Heart right ventricle (tissue), 16 donors: Measurements from ENCODE around the gene IGSF3. TPM values are rescaled to one million over a fixed set of nuclear protein-coding genes. Genes with fewer than 3 reads are reported as not detected.

Experiments used
- ATAC-seq, 8 donors: fragments of 200-7000 bp; cut with Tn5 transposase; one replicate each; pipeline ENCODE4 v1.9.1; 2020; ENCODE audit warnings: mild to moderate bottlenecking in 8 of 8, moderate library complexity in 8 of 8, moderate number of reproducible peaks in 1 of 8
- DNase-seq, 2 donors: peaks; one replicate each; pipeline ENCODE4 v3.0.0-alpha.2; 2020
- H3K27ac ChIP-seq, 10 donors: fragments of 200-600 bp; sonication (generic) in 2 of 10; one replicate each; pipeline versions ENCODE4 v1.5.0 to v1.8.0; 2020 to 2022; ENCODE audit warnings: mild to moderate bottlenecking in 3 of 10
- H3K27me3 ChIP-seq, 7 donors: fragments of 200-600 bp; one replicate each; pipeline ENCODE4 v1.8.0; 2021 to 2022; ENCODE audit warnings: mild to moderate bottlenecking in 2 of 7
- H3K36me3 ChIP-seq, 9 donors: fragments of 200-600 bp; sonication (generic) in 1 of 9; one replicate each; pipeline versions ENCODE4 v1.5.0 to v1.8.0; 2020 to 2022; ENCODE audit warnings: mild to moderate bottlenecking in 2 of 9
- H3K4me1 ChIP-seq, 9 donors: fragments of 200-600 bp; sonication (generic) in 1 of 9; one replicate each; pipeline versions ENCODE4 v1.5.0 to v1.8.0; 2020 to 2022; ENCODE audit warnings: mild to moderate bottlenecking in 4 of 9
- H3K4me3 ChIP-seq, 10 donors: fragments of 200-600 bp; sonication (generic) in 2 of 10; one replicate each; pipeline versions ENCODE4 v1.5.0 to v1.8.0; 2020 to 2022; ENCODE audit warnings: mild to moderate bottlenecking in 7 of 10, moderate library complexity in 2 of 10
- H3K9me3 ChIP-seq, 11 donors: fragments of 200-600 bp in 10 of 11; sonication (generic) in 2 of 11; one replicate each; pipeline versions ENCODE4 v1.5.0 to v1.8.0; 2013 to 2022; ENCODE audit warnings: mild to moderate bottlenecking in 2 of 11, control low read depth in 1 of 11, moderate library complexity in 1 of 11
- CTCF ChIP-seq, 9 donors: fragments of 200-600 bp; sonication (generic) in 2 of 9; IDR thresholded peaks; one replicate each; pipeline versions ENCODE4 v1.5.0 to v1.8.0; 2021 to 2022; ENCODE audit warnings: antibody characterized with exemption in 9 of 9, mild to moderate bottlenecking in 5 of 9, moderate library complexity in 1 of 9
- WGBS, 2 donors: extraction: QIAGEN DNeasy Blood & Tissue Kit; methylation state at CpG; one replicate each; pipeline ENCODE4 v1.1.7; 2013; ENCODE audit warnings: inconsistent platforms in 1 of 2; 5-methylcytosine and 5-hydroxymethylcytosine counted together
- intact Hi-C, 10 donors: fragments of 100-400 bp; cut with DNase I; formaldehyde crosslinking; loops; one replicate each; pipeline versions ENCODE4 v1.11.1 to v1.14.2; 2022
- microRNA-seq, 2 donors: library from miRNA; unstranded; fragments of <30 nt; microRNA quantifications; one replicate each; pipeline ENCODE4 v1.2.0, GENCODE V29; 2021
- polyA plus RNA-seq, 2 donors: library from polyadenylated mRNA; stranded (reverse); fragments of 200-250 nt; gene quantifications; one replicate each; pipeline ENCODE4 v1.2.3, GENCODE V29; 2013
- total RNA-seq, 10 donors: library from RNA; stranded (reverse); fragmentation: NEBNext Ultra II Directional in 3 of 10; extraction: Animal tissue kit (Norgen Biotek cat#: 25700) in 3 of 10; gene quantifications; one replicate each; pipeline versions ENCODE4 v1.2.1 to v1.2.4, GENCODE V29; 2021 to 2023
- donor health status: Arrhythmogenic right ventricular cardiomyopathy.
- donor health status: ischemic (EF 13 %, LVEDD 7.1; RV severe dilation, severe dysfunction).
- donor health status: healthy with polysubstance abuse.
- donor health status: DM: no; HTN: yes; CAD: no.
- donor health status: DM: no; HTN: no; CAD: no.
- donor health status: ischemic (EF 25% LVEDD 6.9; RV normal size, moderate dysfunction).
- donor health status: ischemic (EF 25% LVEDD 5.7; RV mildly dilated, moderate dysfunction).
- donor health status: healthy.
- donor health status: DM: yes; HTN: yes; CAD: no.
- donor health status: Ischemic cardiomyopathy.
- donor health status: ischemic (EF 35%, LVEDD 5.7; RV mildly dilated, moderate dysfunction).
- donor health status: nonischemic (EF 11% LVEDD 7.7; RV severe dilation, severe dysfunction).
- donor health status: DM: yes; HTN: yes; CAD: no.
- donor health status: PGD.
- donor health status: ischemic (EF 29% LVEDD 5.4; RV normal size, mild dysfunction).
- donor health status: nonischemic (EF 23%, LVEDD 6.1; RV moderate dilation, normal function).

IGSF3 gene
- total and polyA plus RNA-seq, 12 donors, result 4.0 to 21.2 (median 12.8) TPM

- DNase-seq (no peak), ATAC-seq (no peak)
- no peaks in the 10 kb centered on the region for H3K27me3 ChIP-seq
- no peaks in the 10 kb centered on the region for H3K9me3 ChIP-seq
- H3K36me3 ChIP-seq, result peaks cover 0 to 49% (median 7%) of the 10 kb centered on the region in 9 donors
- intact Hi-C loops, result no loop called here
- no peak for TF ChIP-seq CTCF (IDR thresholded peaks at IDR 0.05)
- H3K4me1 ChIP-seq, result peaks cover 0 to 16% (median 0%) of the 10 kb centered on the region in 9 donors
- H3K27ac ChIP-seq, result no peak overlapping the region
- H3K4me3 ChIP-seq, result no peak overlapping the region
- 94 to 96% methylated on average over 3 of the region's 3 CpGs for WGBS, 2 donors
Measured at GRCh38 chr1:116529681-116530080, 137.9 kb downstream of the IGSF3 start.

- Histone ChIP-seq H3K4me3 (no peak overlapping the region), H3K9me3 (no peaks in the 10 kb centered on the region), H3K4me1 (peaks cover 0 to 16% (median 0%) of the 10 kb centered on the region in 9 donors), H3K27ac (no peak overlapping the region), H3K27me3 (no peaks in the 10 kb centered on the region), H3K36me3 (peaks cover 0 to 44% (median 3%) of the 10 kb centered on the region in 9 donors)
- DNase-seq (no peak), ATAC-seq (no peak)
- intact Hi-C loops, result no loop called here
- no peak for TF ChIP-seq CTCF (IDR thresholded peaks at IDR 0.05)
- WGBS, 2 donors, result 90 to 93% methylated on average over 3 of the region's 3 CpGs
Measured at GRCh38 chr1:116529199-116529631, 138.3 kb downstream of the IGSF3 start.

- Histone ChIP-seq H3K9me3 (no peaks in the 10 kb centered on the region), H3K27me3 (no peaks in the 10 kb centered on the region), H3K4me1 (peaks cover 0 to 15% (median 0%) of the 10 kb centered on the region in 9 donors), H3K4me3 (no peak overlapping the region), H3K27ac (no peak overlapping the region), H3K36me3 (peaks cover 0 to 40% (median 0%) of the 10 kb centered on the region in 9 donors)
- no peak for ATAC-seq
- DNase-seq, result no peak
- 99 to 100% methylated on average over 1 of the region's 1 CpG for WGBS, 2 donors
- intact Hi-C loops, result no loop called here
- TF ChIP-seq CTCF (IDR thresholded peaks at IDR 0.05), result no peak
Measured at GRCh38 chr1:116528329-116529083, 139.0 kb downstream of the IGSF3 start.

GRCh38 chr1:116525440-116525839 lies 142.1 kb downstream of the IGSF3 start:
- peaks cover 0 to 25% (median 0%) of the 10 kb centered on the region in 9 donors for H3K36me3 ChIP-seq
- 97 to 99% methylated on average over 2 of the region's 2 CpGs for WGBS, 2 donors
- no peak for DNase-seq
- H3K9me3 ChIP-seq, result no peaks in the 10 kb centered on the region
- no peak overlapping the region for H3K27ac ChIP-seq
- no peak overlapping the region for H3K4me3 ChIP-seq
- peaks cover 0 to 5% (median 0%) of the 10 kb centered on the region in 9 donors for H3K4me1 ChIP-seq
- TF ChIP-seq CTCF (IDR thresholded peaks at IDR 0.05), result no peak
- intact Hi-C loops, result no loop called here
- H3K27me3 ChIP-seq, result no peaks in the 10 kb centered on the region
- ATAC-seq, result no peak

Small RNAs within 50 kb of the gene (microRNA-seq; reads per million reads assigned to microRNA genes)
- gene MIR320B1, result 0 reads per million in 2 donors
- gene MIR548AC, result 0 reads per million in 2 donors

Other genes with a start within 250 kb of the IGSF3 start
- gene CD58, start 96.7 kb downstream of the IGSF3 start, total RNA-seq, result 10 to 100 TPM; 17.2 to 41.1 (median 26.5) TPM
- gene CD58, start 96.7 kb downstream of the IGSF3 start, polyA plus RNA-seq, result 10 to 100 TPM; 32.8 to 44.3 TPM
- gene CD2, start 86.7 kb upstream of the IGSF3 start, total RNA-seq, result 1 to 10 TPM in 4 of 10 donors, under 1 TPM in 3, not detected in 3; 0.20 to 6.5 (median 1.2) TPM
- 1 to 10 TPM in 1 of 2 donors, under 1 TPM in 1; 0.49 to 1.0 TPM for gene CD2, start 86.7 kb upstream of the IGSF3 start, polyA plus RNA-seq
- 100 to 1,000 TPM in 8 of 10 donors, 10 to 100 TPM in 2; 76.8 to 318 (median 178) TPM for gene PTGFRN, start 242.2 kb upstream of the IGSF3 start, total RNA-seq
- 10 to 100 TPM; 21.2 to 84.4 TPM for gene PTGFRN, start 242.2 kb upstream of the IGSF3 start, polyA plus RNA-seq